ENCODE results near the gene ARHGAP8.

DNA sequence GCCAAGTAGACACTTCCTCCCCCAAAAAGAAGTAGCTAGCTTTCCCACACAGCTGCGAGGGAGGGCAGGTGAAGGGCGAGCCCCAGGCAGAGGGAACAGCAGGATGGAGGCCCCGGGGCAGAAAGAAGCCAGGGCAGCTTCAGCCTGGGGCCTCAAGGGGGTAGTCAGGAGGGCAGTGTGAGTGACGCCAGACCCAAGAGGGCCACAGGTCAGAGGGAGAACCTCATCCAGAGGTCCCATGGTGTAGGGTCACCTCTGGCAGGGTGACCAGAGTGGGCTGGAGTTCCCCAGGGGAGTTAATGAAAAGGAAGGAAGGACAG is 41.2 kb upstream of the ARHGAP8 start:
- no peak for TF ChIP-seq TAF1 (IDR thresholded peaks at IDR 0.05; ENCODE audit: borderline replicate concordance, low read depth, low read length)
- TF ChIP-seq POLR2A (IDR thresholded peaks at IDR 0.05; ENCODE audit: low read depth, low read length) = no peak

Data from GM12892 (cell line).